Gastroesophageal sphincter (tissue), 3 donors: ENCODE measurements around the gene NEMP1.
A peak's percentile ranks its signal among the peaks of the same experiment; 100 is the strongest.

ENCODE experiments used
- CTCF ChIP-seq, 4 experiments: fragments of 200-600 bp in 2 of 4; fragments of 450-650 bp in 2 of 4; sonication (generic) in 1 of 4; IDR thresholded peaks; one replicate each; pipeline ENCODE4 v1.5.1; 2017 to 2019; ENCODE audit warnings: antibody characterized with exemption in 4 of 4, mild to moderate bottlenecking in 2 of 4, moderate library complexity in 2 of 4
- POLR2AphosphoS5 ChIP-seq: sonication (generic); formaldehyde crosslinking; IDR thresholded peaks from one replicate; pipeline ENCODE4 v1.6.1; 2017; ENCODE audit warnings: antibody characterized with exemption

DNA sequence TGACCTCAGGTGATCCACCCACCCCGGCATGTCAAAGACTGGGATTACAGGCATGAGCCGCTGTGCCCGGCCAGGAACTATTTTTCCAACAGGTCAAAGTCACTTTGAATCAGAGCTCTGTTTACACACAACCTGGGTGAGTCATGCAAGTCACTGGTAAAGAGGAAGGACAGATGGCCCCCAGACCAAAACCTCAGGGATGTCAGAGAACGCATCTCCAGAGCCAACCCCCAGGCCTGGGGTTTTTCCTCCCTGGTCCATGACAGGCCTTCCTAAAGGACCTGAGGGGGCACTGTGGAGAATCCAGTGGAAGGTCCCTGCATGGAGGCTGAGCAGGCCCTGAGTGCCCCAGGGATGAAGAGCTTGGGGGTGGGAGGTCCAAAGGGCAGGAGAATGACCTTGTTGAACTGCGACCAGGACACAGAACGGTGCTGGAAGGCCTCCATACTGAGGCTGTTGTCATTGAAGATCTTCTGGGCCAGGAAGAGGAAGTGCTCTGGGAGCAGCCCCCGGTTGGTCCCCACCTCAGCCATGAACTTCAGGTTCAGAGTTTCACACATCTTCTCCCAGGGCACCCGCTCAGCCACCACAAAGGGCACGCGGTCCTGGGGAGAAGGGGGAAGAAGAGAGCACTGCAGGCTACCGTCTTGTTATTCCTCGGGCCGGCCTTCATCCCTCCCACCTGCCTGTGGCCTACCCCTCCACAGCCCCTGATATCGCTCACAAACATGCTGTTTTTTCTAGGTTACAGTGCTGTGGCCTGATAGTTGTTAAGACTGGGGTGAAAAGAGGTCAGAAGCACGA is 23.5 kb upstream of the NEMP1 start:
- TF ChIP-seq POLR2AphosphoS5: peak; percentile 41
- no peak for TF ChIP-seq CTCF (IDR thresholded peaks at IDR 0.05)
